22Rv1 (cell line): Measurements from ENCODE around the gene CPA1.

Experiments used
- ZFX ChIP-seq: fragments of 450-650 bp; IDR thresholded peaks from 2 replicates; pipeline ENCODE4 v1.6.1; 2017; ENCODE audit warnings: antibody characterized with exemption, borderline replicate concordance
- TF ChIP-seq, protein P1 (sequence below): fragments of 450-650 bp; IDR thresholded peaks from 2 replicates; pipeline ENCODE4 v1.5.1; 2017; ENCODE audit warnings: mild to moderate bottlenecking

DNA sequence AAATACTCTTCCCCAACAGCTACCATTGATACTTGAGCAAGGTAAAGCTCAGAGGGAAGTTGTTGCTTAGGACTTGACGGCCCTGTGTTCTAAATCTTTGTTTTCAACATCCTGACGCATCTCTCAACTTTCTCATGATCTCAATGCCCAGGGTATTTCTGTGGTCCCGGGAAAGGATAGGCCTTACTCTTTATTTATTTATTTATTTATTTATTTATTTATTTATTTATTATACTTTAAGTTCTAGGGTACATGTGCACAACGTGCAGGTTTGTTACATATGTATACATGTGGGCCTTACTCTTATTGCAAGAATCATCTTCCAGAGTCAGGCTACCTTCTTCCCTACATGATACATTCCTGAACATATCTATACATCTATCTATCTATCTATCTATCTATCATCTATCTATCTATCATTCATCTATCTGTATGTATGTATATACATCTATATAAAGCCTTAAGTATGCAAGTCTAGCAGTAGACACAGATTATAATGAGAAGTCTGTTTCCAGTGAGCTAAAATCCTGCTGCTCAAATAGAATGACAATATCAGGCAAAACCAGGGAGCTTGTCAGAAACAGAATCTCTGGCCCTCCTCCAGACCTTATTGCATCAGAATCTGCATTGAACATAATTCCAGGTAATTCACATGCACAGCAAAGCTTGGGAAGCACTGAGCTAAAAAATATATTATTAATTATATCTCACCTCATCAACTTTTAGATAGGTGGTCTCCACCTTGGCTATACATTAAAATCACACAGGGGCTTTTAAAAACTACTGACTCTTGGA, 47.8 kb upstream of the CPA1 start:
- TF ChIP-seq, protein P1, sequence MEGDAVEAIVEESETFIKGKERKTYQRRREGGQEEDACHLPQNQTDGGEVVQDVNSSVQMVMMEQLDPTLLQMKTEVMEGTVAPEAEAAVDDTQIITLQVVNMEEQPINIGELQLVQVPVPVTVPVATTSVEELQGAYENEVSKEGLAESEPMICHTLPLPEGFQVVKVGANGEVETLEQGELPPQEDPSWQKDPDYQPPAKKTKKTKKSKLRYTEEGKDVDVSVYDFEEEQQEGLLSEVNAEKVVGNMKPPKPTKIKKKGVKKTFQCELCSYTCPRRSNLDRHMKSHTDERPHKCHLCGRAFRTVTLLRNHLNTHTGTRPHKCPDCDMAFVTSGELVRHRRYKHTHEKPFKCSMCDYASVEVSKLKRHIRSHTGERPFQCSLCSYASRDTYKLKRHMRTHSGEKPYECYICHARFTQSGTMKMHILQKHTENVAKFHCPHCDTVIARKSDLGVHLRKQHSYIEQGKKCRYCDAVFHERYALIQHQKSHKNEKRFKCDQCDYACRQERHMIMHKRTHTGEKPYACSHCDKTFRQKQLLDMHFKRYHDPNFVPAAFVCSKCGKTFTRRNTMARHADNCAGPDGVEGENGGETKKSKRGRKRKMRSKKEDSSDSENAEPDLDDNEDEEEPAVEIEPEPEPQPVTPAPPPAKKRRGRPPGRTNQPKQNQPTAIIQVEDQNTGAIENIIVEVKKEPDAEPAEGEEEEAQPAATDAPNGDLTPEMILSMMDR = no peak
- TF ChIP-seq ZFX = no peak
